Astrocyte (in vitro differentiated cells and primary cell): ENCODE data around the gene PLCB4. TPM values are rescaled to one million over a fixed set of nuclear protein-coding genes. Genes with fewer than 3 reads are reported as not detected.

Experiments used
- DNase-seq: peaks from one replicate; pipeline ENCODE4 v3.0.0-alpha.2; 2010; ENCODE audit warnings: low read depth
- FAIRE-seq: peaks from 2 replicates; lab custom pipeline; 2011; peaks lifted over from hg19 to GRCh38; lab: Jason Lieb, UNC
- H2AFZ ChIP-seq: 2 replicates; pipeline ENCODE4 v1.6.0; 2012; ENCODE audit warnings: low read depth, low read length, inconsistent platforms
- H3K27ac ChIP-seq: 2 replicates; pipeline ENCODE4 v1.5.1; 2011; ENCODE audit warnings: low read depth, low read length, inconsistent platforms
- H3K27me3 ChIP-seq: 2 replicates; pipeline ENCODE4 v1.6.0; 2011; ENCODE audit warnings: low read length, inconsistent platforms; ENCODE audit not compliant: insufficient read depth
- H3K36me3 ChIP-seq: 2 replicates; pipeline ENCODE4 v1.5.1; 2011; ENCODE audit warnings: low read length, inconsistent platforms; ENCODE audit not compliant: insufficient read depth
- H3K4me1 ChIP-seq: 2 replicates; pipeline ENCODE4 v1.5.1; 2011; ENCODE audit warnings: low read length, inconsistent platforms; ENCODE audit not compliant: insufficient read depth
- H3K4me2 ChIP-seq: 2 replicates; pipeline ENCODE4 v1.6.0; 2012; ENCODE audit warnings: low read length, inconsistent platforms
- H3K4me3 ChIP-seq: 2 replicates; pipeline ENCODE4 v1.5.1; 2011; ENCODE audit warnings: low read depth, mild to moderate bottlenecking, low read length, inconsistent platforms; ENCODE audit not compliant: insufficient read depth
- H3K79me2 ChIP-seq: 2 replicates; pipeline ENCODE4 v1.6.0; 2012; ENCODE audit warnings: mild to moderate bottlenecking, low read length, inconsistent platforms; ENCODE audit not compliant: insufficient read depth
- H3K9ac ChIP-seq: 2 replicates; pipeline ENCODE4 v1.6.0; 2012; ENCODE audit warnings: mild to moderate bottlenecking, low read length, inconsistent platforms
- H3K9me3 ChIP-seq: 2 replicates; pipeline ENCODE4 v1.5.1; 2012; ENCODE audit warnings: low read depth, mild to moderate bottlenecking, low read length, inconsistent platforms; ENCODE audit not compliant: insufficient read depth
- H4K20me1 ChIP-seq: 2 replicates; pipeline ENCODE4 v1.6.0; 2012; ENCODE audit warnings: low read length, inconsistent platforms; ENCODE audit not compliant: insufficient read depth
- H3K27ac Mint-ChIP-seq: one replicate; pipeline ENCODE4 v1.8.0; 2021; ENCODE audit warnings: mild to moderate bottlenecking, mixed read lengths; ENCODE audit not compliant: unreplicated experiment
- H3K27me3 Mint-ChIP-seq: one replicate; pipeline ENCODE4 v1.8.0; 2021; ENCODE audit warnings: low read depth, mixed read lengths; ENCODE audit not compliant: unreplicated experiment
- H3K36me3 Mint-ChIP-seq: one replicate; pipeline ENCODE4 v1.8.0; 2021; ENCODE audit warnings: low read depth, mixed read lengths; ENCODE audit not compliant: unreplicated experiment
- H3K4me1 Mint-ChIP-seq: one replicate; pipeline ENCODE4 v1.8.0; 2021; ENCODE audit warnings: low read depth, mixed read lengths; ENCODE audit not compliant: unreplicated experiment
- H3K4me3 Mint-ChIP-seq: one replicate; pipeline ENCODE4 v1.8.0; 2021; ENCODE audit warnings: mild to moderate bottlenecking, moderate library complexity, mixed read lengths; ENCODE audit not compliant: unreplicated experiment
- H3K9me3 Mint-ChIP-seq: one replicate; pipeline ENCODE4 v1.8.0; 2021; ENCODE audit warnings: mild to moderate bottlenecking, mixed read lengths; ENCODE audit not compliant: unreplicated experiment
- EZH2 ChIP-seq: IDR thresholded peaks from 2 replicates; pipeline ENCODE4 v1.6.1; 2012; ENCODE audit warnings: mild to moderate bottlenecking, low read length, inconsistent platforms; ENCODE audit not compliant: insufficient read depth
- total RNA-seq: library from RNA; stranded (reverse); gene quantifications from 2 replicates; pipeline ENCODE4 v1.2.1, GENCODE V29; 2021
- TF ChIP-seq, protein P1 (sequence below): IDR thresholded peaks from 2 replicates; pipeline ENCODE4 v1.5.1; 2011; ENCODE audit warnings: low read depth, mild to moderate bottlenecking, inconsistent platforms, low read length, moderate library complexity; ENCODE audit not compliant: insufficient read depth

PLCB4 gene
- total RNA-seq, 1 donor from 2014 or later: 58.2 TPM

DNA sequence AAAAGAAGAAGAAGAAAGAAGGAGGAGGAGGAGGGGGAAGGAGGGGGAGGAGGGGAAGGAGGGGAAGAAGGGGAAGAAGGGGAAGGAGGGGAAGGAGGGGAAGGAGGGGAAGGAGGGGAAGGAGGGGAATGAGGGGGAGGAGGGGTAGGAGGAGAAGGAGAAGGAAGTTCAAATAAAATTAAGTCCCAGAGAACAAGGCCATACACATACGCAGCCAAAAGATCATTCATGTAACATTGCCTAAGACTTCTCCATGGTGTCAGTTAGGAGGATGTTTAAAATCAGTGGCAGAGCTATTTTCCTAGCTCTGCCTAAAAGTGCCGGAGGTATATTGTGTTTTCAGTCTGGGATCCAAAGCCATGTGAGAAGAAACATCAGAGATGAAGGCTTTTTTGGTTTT is 75.8 kb downstream of the PLCB4 start:
- H4K20me1 ChIP-seq: no peaks in the 10 kb centered on the region
- H3K27me3 ChIP-seq: no peaks in the 10 kb centered on the region
- H3K9me3 ChIP-seq: no peaks in the 10 kb centered on the region
- H3K27me3 Mint-ChIP-seq: no peaks in the 10 kb centered on the region
- TF ChIP-seq, protein P1, sequence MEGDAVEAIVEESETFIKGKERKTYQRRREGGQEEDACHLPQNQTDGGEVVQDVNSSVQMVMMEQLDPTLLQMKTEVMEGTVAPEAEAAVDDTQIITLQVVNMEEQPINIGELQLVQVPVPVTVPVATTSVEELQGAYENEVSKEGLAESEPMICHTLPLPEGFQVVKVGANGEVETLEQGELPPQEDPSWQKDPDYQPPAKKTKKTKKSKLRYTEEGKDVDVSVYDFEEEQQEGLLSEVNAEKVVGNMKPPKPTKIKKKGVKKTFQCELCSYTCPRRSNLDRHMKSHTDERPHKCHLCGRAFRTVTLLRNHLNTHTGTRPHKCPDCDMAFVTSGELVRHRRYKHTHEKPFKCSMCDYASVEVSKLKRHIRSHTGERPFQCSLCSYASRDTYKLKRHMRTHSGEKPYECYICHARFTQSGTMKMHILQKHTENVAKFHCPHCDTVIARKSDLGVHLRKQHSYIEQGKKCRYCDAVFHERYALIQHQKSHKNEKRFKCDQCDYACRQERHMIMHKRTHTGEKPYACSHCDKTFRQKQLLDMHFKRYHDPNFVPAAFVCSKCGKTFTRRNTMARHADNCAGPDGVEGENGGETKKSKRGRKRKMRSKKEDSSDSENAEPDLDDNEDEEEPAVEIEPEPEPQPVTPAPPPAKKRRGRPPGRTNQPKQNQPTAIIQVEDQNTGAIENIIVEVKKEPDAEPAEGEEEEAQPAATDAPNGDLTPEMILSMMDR: no peak
- TF ChIP-seq EZH2: no peak
- no peak overlapping the region for H2AFZ ChIP-seq
- H3K36me3 Mint-ChIP-seq: peaks cover 7% of the 10 kb centered on the region
- FAIRE-seq (no peak), DNase-seq (no peak)
- no peak overlapping the region for H3K4me3 Mint-ChIP-seq
- no peak overlapping the region for H3K4me2 ChIP-seq
- peaks cover 3% of the 10 kb centered on the region for H3K4me1 ChIP-seq
- H3K27ac ChIP-seq: no peak overlapping the region
- no peak overlapping the region for H3K9ac ChIP-seq
- no peaks in the 10 kb centered on the region for H3K79me2 ChIP-seq
- H3K36me3 ChIP-seq: no peaks in the 10 kb centered on the region
- H3K4me3 ChIP-seq: no peak overlapping the region
- H3K4me1 Mint-ChIP-seq: peaks cover 47% of the 10 kb centered on the region
- no peaks in the 10 kb centered on the region for H3K9me3 Mint-ChIP-seq
- H3K27ac Mint-ChIP-seq: no peak overlapping the region

DNA sequence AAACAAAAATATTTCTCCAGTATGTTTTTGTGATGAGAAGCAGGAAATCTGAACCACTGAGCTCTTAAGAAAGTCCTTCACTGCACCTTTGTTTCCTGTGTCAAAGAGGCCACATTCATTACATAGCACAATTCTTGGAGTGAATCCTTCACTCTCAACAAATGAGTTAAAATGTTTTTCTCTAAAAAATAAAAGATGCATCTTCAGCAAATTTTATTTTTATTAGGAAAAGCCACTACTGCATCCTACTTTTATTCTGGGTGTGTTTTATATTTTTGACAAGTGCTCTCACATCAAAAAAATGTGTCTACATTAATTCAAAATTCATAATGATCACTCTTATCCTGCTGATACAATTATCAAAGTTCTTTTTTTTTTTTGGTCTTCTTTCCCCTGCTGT is 76.3 kb downstream of the PLCB4 start:
- Histone ChIP-seq H3K79me2 (no peaks in the 10 kb centered on the region), H3K36me3 (no peaks in the 10 kb centered on the region)
- H3K27ac Mint-ChIP-seq: no peak overlapping the region

DNA sequence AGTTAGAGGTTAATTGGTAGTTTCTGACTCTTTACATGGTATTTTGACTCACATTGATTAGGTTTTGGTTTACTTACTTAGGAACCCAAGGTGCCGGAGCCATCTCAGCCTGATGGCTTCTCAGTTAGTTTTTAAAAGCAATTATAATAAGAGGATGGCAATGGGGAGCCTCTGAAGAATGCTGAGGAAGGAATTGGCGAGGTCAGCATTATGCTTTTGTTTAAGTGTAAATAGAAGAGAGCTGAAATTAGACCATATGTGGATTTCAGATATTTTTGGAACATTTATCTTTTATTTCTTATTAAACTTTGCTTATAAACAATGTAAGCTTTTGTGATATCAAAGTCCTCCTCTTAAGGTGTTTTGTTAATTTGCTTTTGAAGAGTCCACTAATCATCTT is 77.8 kb downstream of the PLCB4 start:
- Histone ChIP-seq H3K36me3 (no peaks in the 10 kb centered on the region), H3K4me2 (no peak overlapping the region), H3K27me3 (no peaks in the 10 kb centered on the region), H4K20me1 (no peaks in the 10 kb centered on the region), H3K27ac (no peak overlapping the region), H3K9ac (no peak overlapping the region), H2AFZ (no peak overlapping the region), H3K4me1 (peaks cover 3% of the 10 kb centered on the region), H3K9me3 (no peaks in the 10 kb centered on the region), H3K4me3 (no peak overlapping the region), H3K79me2 (no peaks in the 10 kb centered on the region)
- no peak for TF ChIP-seq EZH2
- TF ChIP-seq, protein P1: no peak
- H3K4me1 Mint-ChIP-seq: peaks cover 39% of the 10 kb centered on the region
- peaks cover 3% of the 10 kb centered on the region for H3K9me3 Mint-ChIP-seq
- H3K4me3 Mint-ChIP-seq: no peak overlapping the region
- peaks cover 11% of the 10 kb centered on the region for H3K36me3 Mint-ChIP-seq
- no peaks in the 10 kb centered on the region for H3K27me3 Mint-ChIP-seq
- H3K27ac Mint-ChIP-seq: no peak overlapping the region
- FAIRE-seq: no peak
- DNase-seq: no peak

More for the DNA sequence above, 76.3 kb downstream of the PLCB4 start:
- no peak overlapping the region for H3K4me3 Mint-ChIP-seq
- no peak overlapping the region for H3K4me2 ChIP-seq
- FAIRE-seq (no peak), DNase-seq (no peak)
- H3K9me3 ChIP-seq: no peaks in the 10 kb centered on the region
- H3K4me3 ChIP-seq: no peak overlapping the region
- H3K4me1 Mint-ChIP-seq: peaks cover 44% of the 10 kb centered on the region
- H3K27ac ChIP-seq: no peak overlapping the region
- H3K27me3 ChIP-seq: no peaks in the 10 kb centered on the region
- TF ChIP-seq, protein P1: no peak
- no peak for TF ChIP-seq EZH2
- no peaks in the 10 kb centered on the region for H4K20me1 ChIP-seq
- peaks cover 10% of the 10 kb centered on the region for H3K36me3 Mint-ChIP-seq
- H3K4me1 ChIP-seq: peaks cover 3% of the 10 kb centered on the region
- no peaks in the 10 kb centered on the region for H3K9me3 Mint-ChIP-seq
- H3K9ac ChIP-seq: no peak overlapping the region
- no peak overlapping the region for H2AFZ ChIP-seq
- H3K27me3 Mint-ChIP-seq: no peaks in the 10 kb centered on the region
